PC-3 (cell line): Measurements from ENCODE around the gene ATP6V0E2. TPM values are rescaled to one million over a fixed set of nuclear protein-coding genes. Genes with fewer than 3 reads are reported as not detected.
A peak's percentile ranks its signal among the peaks of the same experiment; 100 is the strongest.

Source experiments
- ATAC-seq: fragments of 200-7000 bp; cut with Tn5 transposase; 2 replicates; pipeline ENCODE4 v1.9.1; 2020; ENCODE audit warnings: mild to moderate bottlenecking, moderate library complexity
- BruUV-seq: library from RNA; stranded (reverse); fragments of 400-500 nt; replicated peaks from 2 replicates; lab custom pipeline; 2021; lab: Mats Ljungman, UMichigan
- CTCF ChIA-PET: fragments of 300-600 bp; sonication (Branson Sonifier 250); formaldehyde crosslinking; loops from one replicate; lab custom pipeline; 2022; ENCODE audit warnings: antibody characterized with exemption; lab: Charles Lee
- POLR2A ChIA-PET: fragments of 300-600 bp; sonication (Branson Sonifier 250); formaldehyde crosslinking; loops from one replicate; lab custom pipeline; 2022; ENCODE audit warnings: antibody characterized with exemption; ENCODE audit not compliant: unreplicated experiment; lab: Charles Lee
- DNase-seq: peaks from one replicate; pipeline ENCODE4 v3.0.0-alpha.2; 2015
- H2AFZ ChIP-seq: fragments of 300-600 bp; sonication (generic); 2 replicates; pipeline ENCODE4 v1.6.0; 2016; ENCODE audit warnings: antibody characterized with exemption, low read length
- H3F3A ChIP-seq: fragments of 300-600 bp; sonication (generic); one replicate; pipeline ENCODE4 v1.6.0; 2017; ENCODE audit warnings: antibody characterized with exemption, low read length, control low read depth, mild to moderate bottlenecking; ENCODE audit not compliant: unreplicated experiment
- H3K27ac ChIP-seq: fragments of 300-600 bp; sonication (generic); 2 replicates; pipeline ENCODE4 v1.5.1; 2016; ENCODE audit warnings: mild to moderate bottlenecking, low read length
- H3K27me3 ChIP-seq: fragments of 300-600 bp; sonication (generic); 2 replicates; pipeline ENCODE4 v1.6.1; 2016; ENCODE audit warnings: low read length, mixed read lengths
- H3K36me3 ChIP-seq: fragments of 300-600 bp; sonication (generic); 2 replicates; pipeline ENCODE4 v1.6.1; 2016; ENCODE audit warnings: low read depth, mixed run types, low read length, mixed read lengths
- H3K4me1 ChIP-seq: fragments of 300-600 bp; sonication (generic); 2 replicates; pipeline ENCODE4 v1.5.1; 2016; ENCODE audit warnings: low read length; ENCODE audit not compliant: insufficient read depth
- H3K4me2 ChIP-seq: fragments of 300-600 bp; sonication (generic); 2 replicates; pipeline ENCODE4 v1.6.0; 2016; ENCODE audit warnings: low read length
- H3K4me3 ChIP-seq: fragments of 300-600 bp; sonication (generic); 2 replicates; pipeline ENCODE4 v1.5.1; 2016; ENCODE audit warnings: mild to moderate bottlenecking, low read length, mixed read lengths
- H3K79me2 ChIP-seq: fragments of 300-600 bp; sonication (generic); 2 replicates; pipeline ENCODE4 v1.6.1; 2017; ENCODE audit warnings: low read length, mixed read lengths
- H3K9ac ChIP-seq: fragments of 300-600 bp; sonication (generic); 2 replicates; pipeline ENCODE4 v1.6.0; 2016; ENCODE audit warnings: mild to moderate bottlenecking, low read length
- H3K9me2 ChIP-seq: fragments of 300-600 bp; sonication (generic); replicated peaks from 2 replicates; pipeline ENCODE4 v1.6.1; 2016; ENCODE audit warnings: mixed run types, low read length, mixed read lengths
- H3K9me3 ChIP-seq: fragments of 300-600 bp; sonication (generic); 2 replicates; pipeline ENCODE4 v1.6.1; 2016; ENCODE audit warnings: low read length, mixed read lengths
- H4K20me1 ChIP-seq: fragments of 300-600 bp; sonication (generic); 2 replicates; pipeline ENCODE4 v1.6.1; 2016; ENCODE audit warnings: low read length, mixed read lengths
- EZH2 ChIP-seq: fragments of 300-600 bp; sonication (generic); IDR thresholded peaks from one replicate; pipeline ENCODE4 v1.6.1; 2017; ENCODE audit warnings: antibody characterized with exemption, mild to moderate bottlenecking, low read length; ENCODE audit not compliant: unreplicated experiment
- EZH2phosphoT487 ChIP-seq: fragments of 300-600 bp; sonication (generic); IDR thresholded peaks from 2 replicates; pipeline ENCODE4 v1.6.1; 2018; ENCODE audit warnings: mild to moderate bottlenecking, antibody characterized with exemption, low read length, borderline replicate concordance
- intact Hi-C: fragments of 100-400 bp; cut with micrococcal nuclease; formaldehyde crosslinking; loops from 2 replicates; pipeline ENCODE4 v1.9.0; 2023
- total RNA-seq: library from RNA; depleted of rRNA; stranded (reverse); fragments of >200 nt; gene quantifications from 2 replicates; pipeline ENCODE4 v1.2.3, GENCODE V29; 2014
- TF ChIP-seq, protein P1 (sequence below): fragments of 300-600 bp; sonication (generic); conservative IDR thresholded peaks from 2 replicates; pipeline ENCODE4 v1.5.1; 2017; ENCODE audit warnings: antibody characterized with exemption, low read depth, mild to moderate bottlenecking, low read length

ATP6V0E2 gene
- total RNA-seq, 1 experiment from 2014 or later = 78.2 TPM

GRCh38 chr7:149878523-149878921, 4.8 kb downstream of the ATP6V0E2 start:
- no peaks in the 10 kb centered on the region for H3F3A ChIP-seq
- ChIA-PET CTCF (no interaction called here), POLR2A (no interaction called here)
- no peak overlapping the region for H3K4me3 ChIP-seq
- H3K4me1 ChIP-seq = peaks cover 11% of the 10 kb centered on the region
- H3K79me2 ChIP-seq = peaks cover 12% of the 10 kb centered on the region; the same call in 1 of the 2 replicates
- ATAC-seq = no peak
- no peaks in the 10 kb centered on the region for H4K20me1 ChIP-seq
- H3K4me2 ChIP-seq = no peak overlapping the region
- no peak for DNase-seq
- no peak overlapping the region for H2AFZ ChIP-seq
- no peak overlapping the region for H3K9ac ChIP-seq
- TF ChIP-seq, protein P1, sequence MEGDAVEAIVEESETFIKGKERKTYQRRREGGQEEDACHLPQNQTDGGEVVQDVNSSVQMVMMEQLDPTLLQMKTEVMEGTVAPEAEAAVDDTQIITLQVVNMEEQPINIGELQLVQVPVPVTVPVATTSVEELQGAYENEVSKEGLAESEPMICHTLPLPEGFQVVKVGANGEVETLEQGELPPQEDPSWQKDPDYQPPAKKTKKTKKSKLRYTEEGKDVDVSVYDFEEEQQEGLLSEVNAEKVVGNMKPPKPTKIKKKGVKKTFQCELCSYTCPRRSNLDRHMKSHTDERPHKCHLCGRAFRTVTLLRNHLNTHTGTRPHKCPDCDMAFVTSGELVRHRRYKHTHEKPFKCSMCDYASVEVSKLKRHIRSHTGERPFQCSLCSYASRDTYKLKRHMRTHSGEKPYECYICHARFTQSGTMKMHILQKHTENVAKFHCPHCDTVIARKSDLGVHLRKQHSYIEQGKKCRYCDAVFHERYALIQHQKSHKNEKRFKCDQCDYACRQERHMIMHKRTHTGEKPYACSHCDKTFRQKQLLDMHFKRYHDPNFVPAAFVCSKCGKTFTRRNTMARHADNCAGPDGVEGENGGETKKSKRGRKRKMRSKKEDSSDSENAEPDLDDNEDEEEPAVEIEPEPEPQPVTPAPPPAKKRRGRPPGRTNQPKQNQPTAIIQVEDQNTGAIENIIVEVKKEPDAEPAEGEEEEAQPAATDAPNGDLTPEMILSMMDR = no peak
- TF ChIP-seq EZH2 (no peak), EZH2phosphoT487 (no peak)
- intact Hi-C loops = no loop called here
- H3K27me3 ChIP-seq = no peaks in the 10 kb centered on the region
- H3K9me2 ChIP-seq = no peaks in the 10 kb centered on the region
- no TSS peak for BruUV-seq
- no peaks in the 10 kb centered on the region for H3K36me3 ChIP-seq
- no peak overlapping the region for H3K27ac ChIP-seq
- no peaks in the 10 kb centered on the region for H3K9me3 ChIP-seq

- TF ChIP-seq EZH2 (no peak), EZH2phosphoT487 (no peak)
- TF ChIP-seq, protein P1 = no peak
- Histone ChIP-seq H3K9me2 (no peaks in the 10 kb centered on the region), H3K27me3 (no peaks in the 10 kb centered on the region), H3K9ac (no peak overlapping the region), H3K4me1 (peaks cover 11% of the 10 kb centered on the region), H3F3A (no peaks in the 10 kb centered on the region), H4K20me1 (no peaks in the 10 kb centered on the region), H3K79me2 (peaks cover 12% of the 10 kb centered on the region; the same call in 1 of the 2 replicates), H2AFZ (no peak overlapping the region), H3K4me2 (no peak overlapping the region), H3K36me3 (no peaks in the 10 kb centered on the region), H3K4me3 (no peak overlapping the region), H3K27ac (no peak overlapping the region), H3K9me3 (no peaks in the 10 kb centered on the region)
- POLR2A ChIA-PET = no interaction called here
- DNase-seq (no peak), ATAC-seq (no peak)
- CTCF ChIA-PET = no interaction called here
- no TSS peak for BruUV-seq
- intact Hi-C loops = no loop called here
These were observed 5.5 kb downstream of the ATP6V0E2 start for GRCh38 chr7:149879271-149879743.

DNA sequence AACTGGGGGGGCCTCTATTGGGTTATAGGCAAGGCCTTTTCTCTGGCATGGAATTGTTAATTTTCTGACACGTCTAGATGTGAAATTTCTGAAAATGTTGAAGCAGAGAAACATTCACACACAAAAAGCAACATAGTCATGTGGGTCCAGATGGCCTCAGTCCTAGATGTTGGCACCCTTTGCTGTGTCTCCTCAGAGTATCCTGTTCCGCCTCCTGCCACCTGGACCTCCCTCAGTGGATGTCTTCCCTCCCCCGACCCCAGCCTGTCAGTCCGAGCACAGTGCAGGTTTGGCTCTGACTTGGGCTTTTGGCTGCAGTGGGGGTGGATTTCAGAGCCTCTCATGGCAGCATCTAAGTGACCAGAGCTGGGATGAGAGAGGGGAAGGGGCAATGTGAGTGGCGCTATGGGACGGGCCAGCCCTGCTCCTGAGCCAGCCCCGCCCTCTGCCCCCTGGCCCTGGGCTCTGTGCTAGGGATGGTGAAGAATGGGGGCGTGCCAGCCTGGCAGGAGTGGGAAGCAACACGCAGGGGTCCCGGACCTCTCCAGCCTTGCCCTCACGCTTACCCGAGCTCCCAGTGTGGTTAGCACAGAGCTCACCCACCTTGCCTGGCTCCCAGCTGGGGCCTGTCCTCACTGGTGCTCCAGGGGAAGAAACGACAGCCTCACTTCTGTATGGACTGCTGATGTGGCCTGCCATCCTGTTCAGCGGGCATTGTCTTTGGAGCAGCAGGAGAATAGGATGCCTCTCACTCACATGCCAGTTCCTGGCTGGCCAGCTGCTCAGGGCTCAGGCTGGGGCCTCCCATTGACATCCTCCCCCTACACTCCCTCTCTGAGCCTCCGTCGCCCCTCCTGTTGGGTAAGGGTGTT, 6.2 kb downstream of the ATP6V0E2 start:
- ChIA-PET CTCF (no interaction called here), POLR2A (no interaction called here)
- Histone ChIP-seq H3K9me3 (no peaks in the 10 kb centered on the region), H3K36me3 (no peaks in the 10 kb centered on the region), H3K79me2 (peaks cover 6% of the 10 kb centered on the region; the same call in 1 of the 2 replicates), H3K4me1 (peaks cover 5% of the 10 kb centered on the region), H3F3A (no peaks in the 10 kb centered on the region), H3K27ac (no peak overlapping the region), H2AFZ (no peak overlapping the region), H3K9me2 (no peaks in the 10 kb centered on the region), H4K20me1 (no peaks in the 10 kb centered on the region), H3K9ac (no peak overlapping the region), H3K4me3 (no peak overlapping the region), H3K4me2 (no peak overlapping the region), H3K27me3 (no peaks in the 10 kb centered on the region)
- TF ChIP-seq EZH2 = no peak
- TF ChIP-seq, protein P1 = no peak
- no peak for TF ChIP-seq EZH2phosphoT487
- intact Hi-C loops = loop anchor here (5.0 to 10.0 kb wide), 2 partner anchors 165 to 397 kb away; no protein-coding TSS in a partner anchor
- ATAC-seq = no peak
- no peak for DNase-seq
- BruUV-seq = TSS peak; percentile 30
